HepG2 (cell line): ENCODE results near the gene FBH1. TPM values are rescaled to one million over a fixed set of nuclear protein-coding genes. Genes with fewer than 3 reads are reported as not detected.

Experiments used
- ATF3 ChIP-seq: sonication (generic); formaldehyde crosslinking; IDR thresholded peaks from 2 replicates; pipeline ENCODE4 v1.4.0; 2020; ENCODE audit warnings: missing genetic modification reagents
- CREB3 ChIP-seq: sonication (generic); formaldehyde crosslinking; IDR thresholded peaks from 2 replicates; pipeline ENCODE4 v1.5.0; 2020; ENCODE audit warnings: missing genetic modification reagents
- GFI1 ChIP-seq: sonication (generic); formaldehyde crosslinking; IDR thresholded peaks from 2 replicates; pipeline ENCODE4 v1.5.0; 2020; ENCODE audit warnings: missing genetic modification reagents, mild to moderate bottlenecking, borderline replicate concordance
- KDM3A ChIP-seq: IDR thresholded peaks from 2 replicates; pipeline ENCODE4 v1.6.1; 2018; ENCODE audit warnings: low read depth, missing compliant biosample characterization
- KDM5A ChIP-seq: fragments of 200-600 bp; sonication (generic); IDR thresholded peaks from 2 replicates; pipeline ENCODE4 v1.7.0; 2018; ENCODE audit warnings: antibody characterized with exemption, mild to moderate bottlenecking, low read length, borderline replicate concordance
- NFIC ChIP-seq: IDR thresholded peaks from 2 replicates; pipeline ENCODE4 v1.6.1; 2012; ENCODE audit warnings: mild to moderate bottlenecking, low read length, inconsistent platforms
- SALL1 ChIP-seq: sonication (generic); formaldehyde crosslinking; IDR thresholded peaks from 2 replicates; pipeline ENCODE4 v1.8.0; 2022; ENCODE audit warnings: mild to moderate bottlenecking, missing genetic modification reagents
- SOX6 ChIP-seq, 2 experiments: fragments of 450-650 bp in 1 of 2; sonication (generic) in 1 of 2; formaldehyde crosslinking in 1 of 2; IDR thresholded peaks; 2 replicates each; pipeline versions ENCODE4 v1.4.0 to v1.6.1; 2017 to 2020; ENCODE audit warnings: antibody characterized with exemption in 1 of 2, mild to moderate bottlenecking in 1 of 2, missing genetic modification reagents in 1 of 2
- TFDP1 ChIP-seq: IDR thresholded peaks from 2 replicates; pipeline ENCODE4 v1.6.1; 2016; ENCODE audit warnings: missing compliant biosample characterization, missing genetic modification reagents, borderline replicate concordance
- ZBTB25 ChIP-seq: IDR thresholded peaks from 2 replicates; pipeline ENCODE4 v1.6.1; 2018; ENCODE audit warnings: missing genetic modification reagents
- ZBTB44 ChIP-seq: sonication (generic); formaldehyde crosslinking; IDR thresholded peaks from 2 replicates; pipeline ENCODE4 v1.4.0; 2020; ENCODE audit warnings: missing genetic modification reagents
- ZKSCAN1 ChIP-seq: fragments of 150-350 bp; IDR thresholded peaks from 2 replicates; pipeline ENCODE4 v1.6.1; 2014; ENCODE audit warnings: low read length
- ZNF350 ChIP-seq: sonication (generic); formaldehyde crosslinking; IDR thresholded peaks from 2 replicates; pipeline ENCODE4 v1.4.0; 2020; ENCODE audit warnings: mild to moderate bottlenecking, low read depth, missing genetic modification reagents, borderline replicate concordance
- ZNF354B ChIP-seq: sonication (generic); formaldehyde crosslinking; IDR thresholded peaks from 2 replicates; pipeline ENCODE4 v1.8.0; 2022; ENCODE audit warnings: mild to moderate bottlenecking, missing genetic modification reagents
- ZNF687 ChIP-seq: sonication (generic); formaldehyde crosslinking; IDR thresholded peaks from 2 replicates; pipeline ENCODE4 v1.5.1; 2020; ENCODE audit warnings: mild to moderate bottlenecking, missing genetic modification reagents, moderate library complexity
- ZNF841 ChIP-seq: sonication (generic); formaldehyde crosslinking; IDR thresholded peaks from 2 replicates; pipeline ENCODE4 v1.8.1; 2023; ENCODE audit warnings: missing genetic modification reagents, borderline replicate concordance
- polyA plus RNA-seq, 8 experiments: library from polyadenylated mRNA; depleted of rRNA in 3 of 8; stranded (reverse) in 7 of 8; unstranded in 1 of 8; fragments of >200 nt; fragmentation: Illumina TruSeq in 4 of 8; extraction: Trizol in 4 of 8; gene quantifications; 2 replicates each; pipeline versions ENCODE4 v1.2.1 to v1.2.3, GENCODE V29; 2011 to 2016; ENCODE audit warnings: low read depth in 4 of 8, missing spikeins in 1 of 8, mixed read lengths in 1 of 8; ENCODE audit not compliant: insufficient read depth in 1 of 8
- total RNA-seq, 5 experiments: library from RNA; depleted of rRNA; stranded (reverse); fragments of >200 nt; fragmentation: Illumina TruSeq; extraction: Trizol; gene quantifications; 2 replicates each; pipeline ENCODE4 v1.2.3, GENCODE V29; 2016; ENCODE audit warnings: low read depth in 1 of 5

Gene FBH1
- total and polyA plus RNA-seq, 2 of the 13 experiments (the other 11 are each of a cell fraction or from before 2014, with no cell fraction given): 48.8 to 60.3 TPM

- TF ChIP-seq ZNF841 (CRISPR knock-in tag): peak; percentile 51; the same call in 1 of the 2 replicates
- TF ChIP-seq CREB3: no peak
- TF ChIP-seq ZNF354B: no peak
- TF ChIP-seq ZBTB25: peak; percentile 67; the same call in 1 of the 2 replicates
- TF ChIP-seq TFDP1 (CRISPR knock-in tag): peak; percentile 94; the same call in 1 of the 2 replicates
- no peak for TF ChIP-seq ZBTB44 (CRISPR knock-in tag)
- TF ChIP-seq ZNF687 (CRISPR knock-in tag): peak; percentile 82
- peak; percentile 98 for TF ChIP-seq SALL1 (CRISPR knock-in tag)
- 0 out of 2 replicates have a peak, but pooled peaks have one; percentile 36 for TF ChIP-seq ZNF350 (CRISPR knock-in tag)
- no peak for TF ChIP-seq SOX6 (IDR thresholded peaks at IDR 0.05)
- TF ChIP-seq SOX6 (CRISPR knock-in tag; IDR thresholded peaks at IDR 0.05): peak; percentile 99
- peak; percentile 66; the same call in 1 of the 2 replicates for TF ChIP-seq NFIC
- TF ChIP-seq ZKSCAN1: peak; percentile 61; the same call in 1 of the 2 replicates
- peak; percentile 94 for TF ChIP-seq ATF3 (CRISPR knock-in tag)
- no peak for TF ChIP-seq KDM5A
- TF ChIP-seq KDM3A: peak; percentile 45; the same call in 1 of the 2 replicates
- peak; percentile 62; the same call in 1 of the 2 replicates for TF ChIP-seq GFI1 (CRISPR knock-in tag)
These were observed 78.8 kb downstream of the FBH1 start (continued) for GRCh38 chr10:5968681-5969453.
